HL-60/S4 (cell line): ENCODE data around the gene MS4A1.
"Not testable (repeated sequence)": the region's sequence is repeated elsewhere in the genome, so short reads cannot be mapped to it uniquely, and the experiment has no call there.

Experiments used
- in situ Hi-C: fragments of 300-500 bp; cut with MboI; formaldehyde crosslinking; loops from 2 replicates; pipeline ENCODE4 v1.14.3; 2022; ENCODE audit warnings: low sequenced_read_pairs

Gene MS4A1

DNA sequence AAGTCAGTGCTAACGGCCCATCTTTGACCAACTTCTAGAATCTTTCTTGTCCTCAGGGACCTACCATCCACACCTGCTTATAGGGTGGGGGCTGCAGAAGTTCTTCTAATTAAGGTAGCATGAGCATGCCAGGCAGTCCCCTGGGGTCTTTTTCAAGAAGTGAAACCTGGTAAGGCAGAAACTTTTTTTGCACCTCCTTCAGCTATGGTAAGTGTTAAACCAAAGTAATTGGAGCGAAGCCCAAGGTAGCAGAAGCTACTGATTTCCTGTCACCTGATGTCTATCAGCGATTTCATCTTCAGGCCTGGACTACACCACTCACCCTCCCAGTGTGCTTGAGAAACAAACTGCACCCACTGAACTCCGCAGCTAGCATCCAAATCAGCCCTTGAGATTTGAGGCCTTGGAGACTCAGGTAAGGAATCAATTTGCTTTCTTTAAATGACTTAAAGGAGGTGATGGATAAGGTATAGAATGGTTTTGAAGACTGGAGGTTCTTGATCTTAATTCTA, at the start of gene MS4A1:
Gene MS4A1 (plus strand): TSS at position 317 of the 512 bp plus-strand sequence. CDS start 6,528 bp downstream, outside the sequence.
- in situ Hi-C loops: no loop called here

DNA sequence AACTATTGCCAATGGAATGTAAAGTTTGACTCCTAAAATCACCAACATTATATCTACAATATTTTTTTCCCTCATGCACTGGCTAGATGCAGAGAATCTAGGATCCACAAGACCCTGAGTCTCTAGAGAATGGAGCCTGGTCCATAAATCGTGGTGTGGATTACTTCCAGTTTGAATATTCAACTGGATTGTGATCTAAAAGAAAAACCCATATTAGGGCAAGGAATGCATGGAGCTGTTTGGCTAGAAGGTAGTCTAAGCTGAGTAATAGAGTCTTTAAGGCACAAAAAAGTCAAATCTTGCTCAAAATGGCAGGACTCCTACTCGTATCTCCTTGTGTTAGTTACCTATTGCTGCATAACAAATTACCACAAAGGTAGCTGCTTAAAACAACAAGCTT, 35.6 kb upstream of the MS4A1 start:
- in situ Hi-C loops: no loop called here

DNA sequence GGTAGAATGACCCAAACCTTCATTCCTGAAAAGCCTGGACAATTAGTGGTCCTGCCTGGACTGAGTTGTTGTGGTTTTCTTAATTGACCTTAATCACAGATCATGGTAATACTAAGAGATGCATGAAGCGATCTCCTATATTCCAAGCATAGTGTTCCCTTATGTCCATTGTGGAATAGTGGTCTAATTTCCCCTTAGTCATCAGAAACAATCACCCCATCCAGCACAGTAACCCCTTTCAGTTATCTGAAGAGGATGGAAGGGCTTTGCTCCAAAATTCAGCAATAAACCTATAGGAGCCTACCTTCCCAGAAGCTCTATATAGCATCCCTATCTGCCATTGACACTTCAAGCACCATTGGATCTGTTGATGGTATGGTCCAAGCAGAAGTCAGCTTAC, 33.0 kb upstream of the MS4A1 start:
- in situ Hi-C loops: no loop called here

DNA sequence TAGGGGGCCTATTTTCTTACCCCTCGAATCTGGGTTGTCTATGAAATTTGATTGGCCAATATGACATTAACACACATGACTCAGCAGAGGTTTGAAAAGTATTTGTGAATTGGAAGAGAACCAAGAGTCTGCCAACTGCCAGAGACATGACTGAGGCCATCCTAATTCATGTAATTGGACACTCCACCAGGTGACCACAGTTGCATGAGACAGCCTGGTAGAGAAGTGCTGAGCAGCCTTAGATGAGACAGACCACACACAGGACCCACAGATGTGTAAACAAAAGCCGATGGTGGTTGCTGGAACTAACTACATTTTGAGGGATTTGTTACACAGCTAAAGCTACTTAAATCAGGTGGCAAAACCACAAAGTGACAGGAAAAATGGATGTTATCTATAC, 27.1 kb upstream of the MS4A1 start:
- in situ Hi-C loops: no loop called here

DNA sequence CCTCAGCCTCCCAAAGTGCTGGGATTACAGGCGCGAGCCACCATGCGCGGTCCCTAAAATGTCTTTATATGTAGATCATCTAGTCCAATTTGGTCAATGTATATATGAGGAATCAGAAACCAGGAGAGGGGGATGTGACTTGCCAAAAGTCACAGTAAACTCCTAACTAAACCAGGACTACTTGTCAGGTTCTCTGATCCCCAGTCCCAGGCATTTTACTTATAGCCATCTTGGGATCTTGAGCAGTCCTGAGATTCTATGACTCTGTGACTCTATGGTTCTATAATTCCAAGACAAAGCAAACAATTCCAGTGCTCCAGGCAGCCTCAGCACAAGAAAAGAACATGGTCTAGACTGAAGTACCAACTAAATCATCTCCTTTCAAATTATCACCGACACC, 26.4 kb upstream of the MS4A1 start, which contains the start of gene MS4A5:
Gene MS4A5 (plus strand): TSS at position 301 of the 400 bp plus-strand sequence. CDS start 103 bp downstream, outside the sequence.
- in situ Hi-C loops: no loop called here

DNA sequence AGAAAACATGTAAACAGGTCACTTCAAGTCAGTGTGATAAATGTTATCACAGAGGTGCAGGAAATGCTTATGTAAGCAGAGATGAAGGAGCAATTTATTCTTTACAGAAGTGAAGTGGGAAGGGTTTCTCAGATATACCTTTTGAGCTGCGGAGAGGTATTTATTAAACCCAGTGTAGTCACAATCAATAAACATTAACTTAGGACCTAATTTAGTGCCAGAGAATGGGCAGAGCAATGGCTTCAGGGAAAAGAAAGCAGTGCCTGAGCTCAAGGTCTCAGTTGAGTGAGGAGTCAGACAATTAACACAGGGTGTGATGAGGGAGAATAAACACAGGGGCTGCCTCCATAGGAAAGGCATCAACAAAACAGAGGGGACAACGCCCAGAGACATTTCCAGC, 24.4 kb upstream of the MS4A1 start:
- in situ Hi-C loops: no loop called here

DNA sequence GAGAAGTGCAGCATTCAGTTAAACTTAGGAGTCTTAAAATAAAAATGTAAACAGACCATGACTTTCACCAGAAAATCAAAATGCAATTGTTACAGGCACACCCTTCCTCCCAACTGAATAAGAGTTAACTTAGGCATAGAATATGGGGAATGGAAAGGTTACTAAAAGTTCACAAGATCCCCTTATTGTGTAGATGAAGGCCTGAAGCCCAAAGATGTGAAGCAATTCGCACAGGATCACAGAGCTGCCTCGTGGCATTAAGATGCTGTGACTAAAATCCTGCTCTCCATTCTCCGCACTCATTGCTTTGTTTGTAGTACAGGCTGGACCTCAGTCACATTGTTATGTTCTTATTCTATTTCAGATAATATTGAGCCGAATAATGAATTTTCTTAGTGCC, 22.2 kb upstream of the MS4A1 start:
- in situ Hi-C loops: no loop called here

DNA sequence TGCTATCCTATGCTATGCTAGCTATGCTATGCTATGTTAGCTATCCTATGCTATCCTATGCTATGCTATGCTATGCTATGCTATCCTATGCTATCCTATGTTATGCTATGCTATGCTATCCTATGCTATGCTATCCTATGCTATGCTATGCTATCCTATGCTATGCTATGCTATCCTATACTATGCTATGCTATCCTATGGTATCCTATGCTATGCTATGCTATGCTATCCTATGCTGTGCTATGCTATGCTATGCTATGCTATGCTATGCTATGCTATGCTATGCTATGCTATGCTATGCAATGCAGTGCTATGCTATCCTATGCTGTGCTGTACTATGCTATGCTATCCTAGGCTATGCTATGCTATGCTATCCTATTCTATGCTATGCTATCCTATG, 8.6 kb upstream of the MS4A1 start:
- in situ Hi-C loops: no loop called here

DNA sequence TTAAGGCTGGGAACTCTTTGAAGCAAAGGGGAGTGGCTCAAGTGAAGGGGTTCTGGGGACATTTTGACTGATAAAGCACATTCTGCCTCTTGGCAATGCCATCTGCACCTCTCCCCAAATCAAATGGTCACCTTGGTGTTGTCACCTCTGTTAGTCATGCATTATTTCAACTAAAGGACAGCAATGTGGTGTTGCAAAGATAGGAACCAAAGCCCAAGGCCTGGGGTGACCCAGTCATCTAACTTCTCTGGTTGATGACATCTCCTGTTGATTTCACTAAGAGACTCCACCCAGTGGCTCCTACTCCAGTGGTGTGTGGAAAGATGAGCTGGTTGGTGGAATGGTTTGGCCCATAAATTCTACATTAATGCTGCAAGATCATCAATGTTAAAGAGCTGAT, 7.8 kb upstream of the MS4A1 start:
- in situ Hi-C loops: no loop called here

DNA sequence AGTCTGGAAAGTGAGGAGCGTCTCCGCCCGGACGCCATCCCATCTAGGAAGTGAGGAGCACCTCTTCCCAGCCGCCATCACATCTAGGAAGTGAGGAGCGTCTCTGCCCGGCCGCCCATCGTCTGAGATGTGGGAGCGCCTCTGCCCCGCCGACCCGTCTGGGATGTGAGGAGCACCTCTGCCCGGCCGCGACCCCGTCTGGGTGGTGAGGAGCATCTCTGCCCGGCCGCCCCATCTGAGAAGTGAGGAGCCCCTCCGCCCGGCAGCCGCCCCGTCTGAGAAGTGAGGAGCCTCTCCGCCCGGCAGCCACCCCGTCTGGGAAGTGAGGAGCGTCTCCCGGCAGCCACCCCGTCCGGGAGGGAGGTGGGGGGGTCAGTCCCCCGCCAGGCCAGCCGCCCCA, 4.5 kb upstream of the MS4A1 start:
- in situ Hi-C loops: not testable (repeated sequence)

DNA sequence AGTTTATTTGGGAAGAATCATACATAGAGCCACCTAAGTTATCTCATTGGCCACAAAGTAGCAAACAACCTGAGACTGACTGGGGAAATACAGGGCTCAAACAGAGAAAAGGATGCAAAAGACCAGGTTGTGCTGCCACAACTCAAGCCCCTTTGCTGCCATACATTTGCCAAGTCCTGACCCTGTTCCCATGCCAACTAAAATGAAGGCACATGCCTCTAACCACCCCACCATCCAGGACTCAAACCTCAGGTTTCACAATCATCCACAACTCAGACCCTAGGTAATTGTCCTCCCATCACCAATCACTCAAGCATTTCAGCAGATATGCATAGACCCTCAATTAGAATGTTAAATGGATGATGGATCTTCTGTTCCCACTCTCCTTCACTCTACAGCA, 1.4 kb upstream of the MS4A1 start:
- in situ Hi-C loops: no loop called here

DNA sequence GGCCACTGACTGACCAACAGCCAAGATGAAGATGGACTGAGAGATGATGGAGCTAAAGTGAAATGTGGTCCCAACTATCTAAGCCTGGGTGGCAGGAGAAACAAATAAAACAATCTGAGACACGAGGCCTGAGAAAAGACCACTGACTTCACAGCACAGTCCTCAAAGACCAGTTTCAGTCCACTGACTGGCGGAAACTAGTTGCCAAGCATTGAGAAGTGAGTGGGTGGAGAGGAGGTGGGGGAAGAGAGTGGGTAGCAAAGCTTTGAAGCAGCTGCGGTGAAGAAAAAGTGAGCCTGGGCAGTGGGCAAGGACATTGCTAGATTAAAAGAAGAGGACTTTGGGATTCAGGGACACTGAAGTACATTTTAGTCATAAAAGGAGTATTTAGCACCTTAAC, 1.9 kb downstream of the MS4A1 start:
- in situ Hi-C loops: no loop called here

DNA sequence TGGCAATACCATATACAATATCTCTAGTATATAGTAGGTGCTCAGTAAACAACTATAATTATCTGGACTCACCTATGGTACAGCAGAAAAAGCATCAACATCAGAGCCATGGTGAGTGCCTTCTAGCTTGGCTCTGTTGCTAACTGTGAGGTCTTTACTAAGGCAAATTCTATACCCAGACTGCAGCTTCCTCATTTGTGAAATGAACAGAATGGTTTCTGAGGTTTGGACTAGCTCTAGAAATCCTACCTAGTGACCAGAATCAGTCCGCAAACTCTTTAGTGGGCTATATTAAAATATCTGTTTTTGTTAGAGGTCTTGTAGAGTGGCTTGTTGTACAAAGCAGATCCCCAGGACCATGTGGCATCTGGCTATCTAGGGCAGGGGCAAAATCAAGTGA, 3.7 kb downstream of the MS4A1 start:
- in situ Hi-C loops: no loop called here

DNA sequence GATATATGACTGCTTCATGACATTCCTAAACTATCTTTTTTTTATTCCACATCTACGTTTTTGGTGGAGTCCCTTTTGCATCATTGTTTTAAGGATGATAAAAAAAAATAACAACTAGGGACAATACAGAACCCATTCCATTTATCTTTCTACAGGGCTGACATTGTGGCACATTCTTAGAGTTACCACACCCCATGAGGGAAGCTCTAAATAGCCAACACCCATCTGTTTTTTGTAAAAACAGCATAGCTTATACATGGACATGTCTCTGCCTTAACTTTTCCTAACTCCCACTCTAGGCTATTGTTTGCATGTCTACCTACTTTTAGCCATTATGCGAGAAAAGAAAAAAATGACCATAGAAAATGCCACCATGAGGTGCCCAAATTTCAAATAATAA, 13.2 kb downstream of the MS4A1 start:
- in situ Hi-C loops: no loop called here

DNA sequence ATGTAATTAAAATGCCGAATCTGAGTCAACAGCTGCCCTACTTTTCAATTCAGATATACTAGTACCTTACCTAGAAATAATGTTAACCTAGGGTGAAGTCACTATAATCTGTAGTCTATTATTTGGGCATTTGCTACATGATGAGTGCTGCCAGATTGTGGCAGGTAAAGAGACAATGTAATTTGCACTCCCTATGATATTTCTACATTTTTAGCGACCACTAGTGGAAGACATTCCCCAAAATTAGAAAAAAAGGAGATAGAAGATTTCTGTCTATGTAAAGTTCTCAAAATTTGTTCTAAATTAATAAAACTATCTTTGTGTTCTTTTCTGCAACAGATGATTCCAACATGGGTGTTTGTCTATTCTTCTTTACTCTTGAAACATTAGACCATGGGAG, 14.1 kb downstream of the MS4A1 start:
- in situ Hi-C loops: no loop called here

DNA sequence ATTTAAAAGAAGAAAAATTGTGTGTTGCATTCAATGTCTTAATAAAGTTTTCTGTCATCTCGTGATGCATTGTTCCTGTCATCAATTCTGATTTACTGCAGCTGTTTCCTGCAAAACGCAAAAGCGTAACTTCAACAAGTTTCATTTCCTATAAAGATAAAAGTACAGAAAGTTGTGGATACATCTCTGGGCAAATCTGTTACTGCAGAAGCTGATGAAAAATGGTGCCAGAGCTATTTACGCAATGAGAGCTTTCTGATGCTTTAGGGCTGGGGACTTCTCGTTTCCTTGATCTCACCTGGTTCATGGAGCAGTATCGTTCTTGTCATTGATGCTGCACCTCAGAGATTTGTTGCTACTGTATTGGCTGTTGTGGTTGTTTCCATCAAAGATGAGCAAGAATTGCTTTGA, 21.4 kb downstream of the MS4A1 start:
- in situ Hi-C loops: no loop called here

DNA sequence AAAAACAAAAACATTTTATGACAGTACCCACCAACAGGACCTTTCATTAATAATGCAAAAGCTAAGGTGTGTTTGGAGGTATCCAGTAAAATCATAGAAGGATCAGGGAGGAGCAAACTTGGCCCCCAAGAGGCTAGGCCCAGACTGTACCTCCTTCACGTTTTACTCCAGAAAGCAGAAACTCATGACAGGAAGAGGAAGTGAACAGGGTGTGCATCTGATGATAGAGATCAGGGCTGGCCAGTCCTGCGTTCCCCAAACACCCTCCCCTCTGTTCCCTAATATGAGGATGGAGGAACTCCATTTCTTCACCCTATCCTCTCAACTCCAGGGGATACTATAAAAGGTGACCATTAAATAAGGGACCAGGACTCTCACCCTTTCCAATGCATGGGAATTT, 26.7 kb downstream of the MS4A1 start:
- in situ Hi-C loops: no loop called here

DNA sequence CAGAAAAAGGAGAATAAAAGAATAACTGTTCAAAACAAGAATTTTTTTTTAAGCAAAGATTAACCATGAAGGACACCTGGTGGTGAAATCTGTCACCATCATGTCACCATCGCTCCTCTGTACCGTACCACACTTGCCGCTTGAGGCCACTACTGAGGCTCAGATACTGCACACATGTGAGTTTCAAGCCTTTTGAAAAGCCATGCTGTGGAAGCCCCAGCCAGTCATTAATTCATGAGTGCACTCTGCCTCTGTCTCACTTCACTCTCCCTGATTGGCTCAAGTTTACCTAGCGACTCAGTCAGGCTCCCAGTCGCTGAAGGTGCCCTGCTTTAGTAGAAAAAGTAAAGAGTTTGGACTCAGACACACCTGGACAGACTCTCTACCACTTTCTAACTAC, 30.3 kb downstream of the MS4A1 start:
- in situ Hi-C loops: no loop called here

DNA sequence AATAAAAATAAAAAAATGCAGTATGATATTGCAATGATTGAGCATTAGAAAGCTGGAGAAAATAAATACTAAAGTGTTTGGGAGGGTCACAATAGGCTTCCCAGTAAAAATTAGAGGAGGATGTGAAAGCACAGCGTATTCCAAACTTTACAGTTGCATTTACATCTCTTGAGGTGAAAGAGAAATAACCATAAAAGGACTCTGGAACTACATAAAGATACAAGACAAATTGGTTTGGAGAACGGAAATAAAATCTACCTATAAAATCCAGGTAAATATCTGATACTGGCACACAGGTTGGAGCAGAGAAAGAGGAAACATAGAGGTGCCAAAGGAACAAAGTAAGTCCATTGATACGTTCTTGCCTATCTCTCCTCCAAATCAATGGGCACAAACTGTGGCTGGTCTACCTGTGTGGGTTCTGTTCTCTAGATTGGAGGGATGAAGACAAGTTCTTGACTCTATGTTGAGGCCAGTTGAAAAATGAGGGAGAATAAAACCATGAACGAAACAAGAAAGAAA, 36.9 kb downstream of the MS4A1 start, which contains the start of gene MS4A12:
Gene MS4A12 (plus strand): TSS at position 291 of the 522 bp plus-strand sequence. CDS start 4,541 bp downstream, outside the sequence.
- in situ Hi-C loops: no loop called here

DNA sequence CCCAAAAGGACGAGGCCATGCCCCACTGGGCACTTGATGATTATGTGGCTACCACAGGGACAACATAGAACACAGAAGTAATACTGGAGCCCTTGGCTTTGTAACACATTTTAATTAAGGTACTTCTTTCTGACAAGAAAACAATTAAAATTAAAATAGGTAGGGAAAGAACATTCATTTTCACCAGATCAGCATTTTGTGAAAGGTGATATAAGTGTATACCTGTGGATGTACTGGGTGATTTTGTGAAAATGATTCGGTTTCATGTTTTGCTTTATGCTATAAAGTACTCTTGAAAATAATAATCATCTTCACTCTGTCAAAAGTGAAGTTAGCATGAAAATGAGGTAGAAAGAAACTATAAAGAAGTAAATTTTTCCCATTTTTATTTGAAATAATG, 37.8 kb downstream of the MS4A1 start:
- in situ Hi-C loops: no loop called here

DNA sequence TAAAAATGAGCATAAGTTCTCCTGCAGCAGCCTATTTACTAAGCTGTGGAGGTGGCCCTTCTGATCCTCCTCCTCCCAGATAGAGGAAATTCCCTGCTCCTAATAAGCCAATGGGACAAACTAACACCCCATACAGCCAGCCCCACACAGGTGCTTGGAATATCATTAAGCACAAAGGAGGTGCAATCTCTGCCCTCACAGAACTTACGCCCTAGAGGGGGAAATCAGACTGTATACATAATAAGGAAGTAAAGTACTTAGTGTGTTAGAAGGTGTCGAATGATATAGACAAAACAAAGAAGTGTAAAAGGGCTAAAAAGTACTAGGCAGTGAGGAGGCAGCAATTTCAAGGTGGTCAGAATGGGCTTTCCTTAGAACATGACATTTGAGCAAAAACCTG, 42.8 kb downstream of the MS4A1 start:
- in situ Hi-C loops: no loop called here

DNA sequence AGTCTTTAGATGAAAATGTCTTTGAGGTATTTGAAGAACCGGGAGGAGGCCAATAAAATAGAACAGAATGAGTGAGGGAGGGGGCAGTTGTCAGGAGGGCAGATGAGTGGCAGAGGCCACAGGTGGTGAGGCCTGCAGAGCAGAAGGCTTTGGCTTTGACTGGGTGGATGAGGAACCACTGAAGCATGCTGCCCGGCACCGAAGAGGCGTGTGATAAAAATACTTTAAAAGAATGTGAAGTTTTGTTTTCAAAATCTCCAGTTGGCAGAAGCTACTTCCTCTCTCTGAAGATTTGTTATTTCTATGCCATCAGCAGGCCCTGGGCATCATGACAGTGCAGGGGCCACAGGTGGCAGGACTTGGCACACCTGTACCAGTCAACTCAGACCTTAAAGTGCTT, 43.2 kb downstream of the MS4A1 start:
- in situ Hi-C loops: no loop called here

DNA sequence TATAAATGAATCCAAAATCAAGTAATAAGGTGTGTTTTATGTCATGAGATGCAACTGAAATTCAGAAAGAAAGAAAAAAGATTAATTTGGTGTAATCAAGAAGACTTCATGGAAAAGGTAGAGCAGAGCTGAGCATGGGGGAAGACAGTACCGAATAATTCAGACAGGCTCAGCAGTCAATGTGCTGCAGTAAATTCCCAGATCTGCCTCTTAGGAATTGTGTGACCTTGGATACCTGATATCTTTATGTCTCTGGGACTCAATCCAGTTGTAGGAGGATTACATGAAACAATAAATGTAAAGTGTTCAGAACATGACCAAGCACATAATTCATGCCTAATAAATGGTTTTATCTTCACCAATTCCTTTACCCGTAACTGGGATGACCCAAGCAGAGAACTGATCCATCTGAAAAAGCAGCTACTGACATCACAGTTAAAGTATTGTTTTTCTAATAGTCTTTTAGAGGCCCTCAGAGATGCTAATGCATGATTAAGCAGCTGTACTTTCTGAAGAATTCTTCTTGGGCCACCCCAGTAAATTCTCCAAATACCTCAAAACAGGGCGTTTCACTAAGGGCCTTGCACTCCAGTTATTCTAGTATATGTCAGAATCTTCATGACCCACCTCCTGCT, 44.7 kb downstream of the MS4A1 start:
- in situ Hi-C loops: no loop called here
